K562 (cell line): ENCODE results near the gene NDUFAF4.

Experiments used
- ARID2 ChIP-seq: fragments of 450-650 bp; IDR thresholded peaks from 2 replicates; pipeline ENCODE4 v1.6.1; 2017; ENCODE audit warnings: antibody characterized with exemption, mild to moderate bottlenecking
- CBFB ChIP-seq: sonication (generic); formaldehyde crosslinking; IDR thresholded peaks from 2 replicates; pipeline ENCODE4 v1.4.0; 2020; ENCODE audit warnings: mild to moderate bottlenecking, missing genetic modification reagents
- HDAC1 ChIP-seq, 2 experiments: fragments of 450-650 bp; IDR thresholded peaks; 2 replicates each; pipeline ENCODE4 v1.6.1; 2016 to 2017; ENCODE audit warnings: inconsistent platforms in 1 of 2, mild to moderate bottlenecking in 1 of 2, moderate library complexity in 1 of 2
- IRF2 ChIP-seq: sonication (generic); formaldehyde crosslinking; IDR thresholded peaks from 2 replicates; pipeline ENCODE4 v1.8.1; 2022; ENCODE audit warnings: mild to moderate bottlenecking, missing genetic modification reagents
- MAFF ChIP-seq: IDR thresholded peaks from 2 replicates; pipeline ENCODE4 v1.6.1; 2012; ENCODE audit warnings: low read length, improper control_type of control experiment
- RFX1 ChIP-seq: fragments of 450-650 bp; IDR thresholded peaks from 2 replicates; pipeline ENCODE4 v1.6.1; 2016; ENCODE audit warnings: mild to moderate bottlenecking, moderate library complexity
- TOE1 ChIP-seq, 2 experiments: fragments of 450-650 bp in 1 of 2; sonication (generic) in 1 of 2; formaldehyde crosslinking in 1 of 2; IDR thresholded peaks; 2 replicates each; pipeline versions ENCODE4 v1.7.1 to v1.8.0; 2016 to 2022; ENCODE audit warnings: borderline replicate concordance in 2 of 2, mild to moderate bottlenecking in 2 of 2, antibody characterized with exemption in 1 of 2, inconsistent platforms in 1 of 2, low read depth in 1 of 2, missing genetic modification reagents in 1 of 2, moderate library complexity in 1 of 2
- ZNF41 ChIP-seq: fragments of 250-450 bp; sonication (Bioruptor Pico); conservative IDR thresholded peaks from 2 replicates; pipeline ENCODE4 v1.4.0; 2020; ENCODE audit warnings: mild to moderate bottlenecking
- TF ChIP-seq, protein P1 (sequence below): sonication (generic); formaldehyde crosslinking; IDR thresholded peaks from 2 replicates; pipeline ENCODE4 v1.8.1; 2023; ENCODE audit warnings: mild to moderate bottlenecking, missing genetic modification reagents
- TF ChIP-seq, protein P2 (sequence below), 2 experiments: fragments of 200-800 bp in 1 of 2; sonication (Bioruptor generic) in 1 of 2; sonication (generic) in 1 of 2; formaldehyde crosslinking in 1 of 2; IDR thresholded peaks in 1 of 2; conservative IDR thresholded peaks in 1 of 2; 2 replicates each; pipeline versions ENCODE4 v1.5.0 to v1.6.1; 2016 to 2020; ENCODE audit warnings: missing compliant biosample characterization in 1 of 2, missing genetic modification characterization in 1 of 2, missing genetic modification reagents in 1 of 2
- TF ChIP-seq, protein P3 (sequence below), 2 experiments: fragments of 450-650 bp; formaldehyde crosslinking in 1 of 2; IDR thresholded peaks; 2 replicates each; pipeline versions ENCODE4 v1.4.0 to v1.6.1; 2014 to 2020; ENCODE audit warnings: mild to moderate bottlenecking in 2 of 2, borderline replicate concordance in 1 of 2, low read depth in 1 of 2
- TF ChIP-seq, protein P4 (sequence below): conservative IDR thresholded peaks from 2 replicates; pipeline ENCODE4 v1.6.1; 2011; ENCODE audit warnings: low read depth, mild to moderate bottlenecking, low read length; ENCODE audit not compliant: control insufficient read depth
- TF ChIP-seq, protein P5 (sequence below): sonication (generic); formaldehyde crosslinking; IDR thresholded peaks from 2 replicates; pipeline ENCODE4 v1.9.0; 2022; ENCODE audit warnings: mild to moderate bottlenecking, missing genetic modification reagents

DNA sequence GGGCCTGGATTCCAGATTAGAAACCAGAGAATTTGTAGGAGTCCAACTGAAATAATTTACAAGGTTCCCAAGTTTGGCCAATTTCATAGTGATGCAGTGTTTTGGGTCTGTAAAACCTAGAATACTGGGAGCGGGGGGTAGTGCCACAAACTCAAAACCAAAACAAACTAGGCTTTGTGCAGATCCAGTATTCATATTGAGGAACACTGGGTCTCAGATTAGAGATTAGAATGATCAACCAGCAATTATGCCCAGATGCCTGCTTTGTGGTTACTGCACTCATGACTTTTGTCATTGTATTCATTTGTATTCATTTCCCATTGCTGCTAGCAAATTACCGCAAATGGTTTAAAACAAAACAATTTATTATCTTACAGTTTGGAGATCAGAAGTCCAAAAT is 3.2 kb upstream of the NDUFAF4 start:
- TF ChIP-seq RFX1: no peak
- TF ChIP-seq IRF2: no peak
- TF ChIP-seq HDAC1 (IDR thresholded peaks at IDR 0.05): no peak
- TF ChIP-seq, protein P1, sequence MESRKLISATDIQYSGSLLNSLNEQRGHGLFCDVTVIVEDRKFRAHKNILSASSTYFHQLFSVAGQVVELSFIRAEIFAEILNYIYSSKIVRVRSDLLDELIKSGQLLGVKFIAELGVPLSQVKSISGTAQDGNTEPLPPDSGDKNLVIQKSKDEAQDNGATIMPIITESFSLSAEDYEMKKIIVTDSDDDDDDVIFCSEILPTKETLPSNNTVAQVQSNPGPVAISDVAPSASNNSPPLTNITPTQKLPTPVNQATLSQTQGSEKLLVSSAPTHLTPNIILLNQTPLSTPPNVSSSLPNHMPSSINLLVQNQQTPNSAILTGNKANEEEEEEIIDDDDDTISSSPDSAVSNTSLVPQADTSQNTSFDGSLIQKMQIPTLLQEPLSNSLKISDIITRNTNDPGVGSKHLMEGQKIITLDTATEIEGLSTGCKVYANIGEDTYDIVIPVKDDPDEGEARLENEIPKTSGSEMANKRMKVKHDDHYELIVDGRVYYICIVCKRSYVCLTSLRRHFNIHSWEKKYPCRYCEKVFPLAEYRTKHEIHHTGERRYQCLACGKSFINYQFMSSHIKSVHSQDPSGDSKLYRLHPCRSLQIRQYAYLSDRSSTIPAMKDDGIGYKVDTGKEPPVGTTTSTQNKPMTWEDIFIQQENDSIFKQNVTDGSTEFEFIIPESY (CRISPR knock-in tag): no peak
- no peak for TF ChIP-seq ARID2
- TF ChIP-seq, protein P2, sequence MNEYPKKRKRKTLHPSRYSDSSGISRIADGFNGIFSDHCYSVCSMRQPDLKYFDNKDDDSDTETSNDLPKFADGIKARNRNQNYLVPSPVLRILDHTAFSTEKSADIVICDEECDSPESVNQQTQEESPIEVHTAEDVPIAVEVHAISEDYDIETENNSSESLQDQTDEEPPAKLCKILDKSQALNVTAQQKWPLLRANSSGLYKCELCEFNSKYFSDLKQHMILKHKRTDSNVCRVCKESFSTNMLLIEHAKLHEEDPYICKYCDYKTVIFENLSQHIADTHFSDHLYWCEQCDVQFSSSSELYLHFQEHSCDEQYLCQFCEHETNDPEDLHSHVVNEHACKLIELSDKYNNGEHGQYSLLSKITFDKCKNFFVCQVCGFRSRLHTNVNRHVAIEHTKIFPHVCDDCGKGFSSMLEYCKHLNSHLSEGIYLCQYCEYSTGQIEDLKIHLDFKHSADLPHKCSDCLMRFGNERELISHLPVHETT (CRISPR knock-in tag; conservative IDR thresholded peaks at IDR 0.05 in 1 of 2, IDR thresholded peaks at IDR 0.05 in 1 of 2): no peak
- no peak for TF ChIP-seq MAFF
- TF ChIP-seq TOE1 (IDR thresholded peaks at IDR 0.05; ENCODE audit: borderline replicate concordance): no peak
- TF ChIP-seq TOE1 (CRISPR knock-in tag; IDR thresholded peaks at IDR 0.05; ENCODE audit: borderline replicate concordance, low read depth): no peak
- no peak for TF ChIP-seq ZNF41 (CRISPR knock-in tag)
- TF ChIP-seq, protein P3, sequence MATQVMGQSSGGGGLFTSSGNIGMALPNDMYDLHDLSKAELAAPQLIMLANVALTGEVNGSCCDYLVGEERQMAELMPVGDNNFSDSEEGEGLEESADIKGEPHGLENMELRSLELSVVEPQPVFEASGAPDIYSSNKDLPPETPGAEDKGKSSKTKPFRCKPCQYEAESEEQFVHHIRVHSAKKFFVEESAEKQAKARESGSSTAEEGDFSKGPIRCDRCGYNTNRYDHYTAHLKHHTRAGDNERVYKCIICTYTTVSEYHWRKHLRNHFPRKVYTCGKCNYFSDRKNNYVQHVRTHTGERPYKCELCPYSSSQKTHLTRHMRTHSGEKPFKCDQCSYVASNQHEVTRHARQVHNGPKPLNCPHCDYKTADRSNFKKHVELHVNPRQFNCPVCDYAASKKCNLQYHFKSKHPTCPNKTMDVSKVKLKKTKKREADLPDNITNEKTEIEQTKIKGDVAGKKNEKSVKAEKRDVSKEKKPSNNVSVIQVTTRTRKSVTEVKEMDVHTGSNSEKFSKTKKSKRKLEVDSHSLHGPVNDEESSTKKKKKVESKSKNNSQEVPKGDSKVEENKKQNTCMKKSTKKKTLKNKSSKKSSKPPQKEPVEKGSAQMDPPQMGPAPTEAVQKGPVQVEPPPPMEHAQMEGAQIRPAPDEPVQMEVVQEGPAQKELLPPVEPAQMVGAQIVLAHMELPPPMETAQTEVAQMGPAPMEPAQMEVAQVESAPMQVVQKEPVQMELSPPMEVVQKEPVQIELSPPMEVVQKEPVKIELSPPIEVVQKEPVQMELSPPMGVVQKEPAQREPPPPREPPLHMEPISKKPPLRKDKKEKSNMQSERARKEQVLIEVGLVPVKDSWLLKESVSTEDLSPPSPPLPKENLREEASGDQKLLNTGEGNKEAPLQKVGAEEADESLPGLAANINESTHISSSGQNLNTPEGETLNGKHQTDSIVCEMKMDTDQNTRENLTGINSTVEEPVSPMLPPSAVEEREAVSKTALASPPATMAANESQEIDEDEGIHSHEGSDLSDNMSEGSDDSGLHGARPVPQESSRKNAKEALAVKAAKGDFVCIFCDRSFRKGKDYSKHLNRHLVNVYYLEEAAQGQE (IDR thresholded peaks at IDR 0.05; ENCODE audit: borderline replicate concordance): no peak
- TF ChIP-seq, protein P3 (CRISPR knock-in tag; IDR thresholded peaks at IDR 0.05; ENCODE audit: low read depth): no peak
- TF ChIP-seq, protein P4, sequence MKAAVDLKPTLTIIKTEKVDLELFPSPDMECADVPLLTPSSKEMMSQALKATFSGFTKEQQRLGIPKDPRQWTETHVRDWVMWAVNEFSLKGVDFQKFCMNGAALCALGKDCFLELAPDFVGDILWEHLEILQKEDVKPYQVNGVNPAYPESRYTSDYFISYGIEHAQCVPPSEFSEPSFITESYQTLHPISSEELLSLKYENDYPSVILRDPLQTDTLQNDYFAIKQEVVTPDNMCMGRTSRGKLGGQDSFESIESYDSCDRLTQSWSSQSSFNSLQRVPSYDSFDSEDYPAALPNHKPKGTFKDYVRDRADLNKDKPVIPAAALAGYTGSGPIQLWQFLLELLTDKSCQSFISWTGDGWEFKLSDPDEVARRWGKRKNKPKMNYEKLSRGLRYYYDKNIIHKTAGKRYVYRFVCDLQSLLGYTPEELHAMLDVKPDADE: no peak
- no peak for TF ChIP-seq CBFB (CRISPR knock-in tag)
- TF ChIP-seq, protein P5, sequence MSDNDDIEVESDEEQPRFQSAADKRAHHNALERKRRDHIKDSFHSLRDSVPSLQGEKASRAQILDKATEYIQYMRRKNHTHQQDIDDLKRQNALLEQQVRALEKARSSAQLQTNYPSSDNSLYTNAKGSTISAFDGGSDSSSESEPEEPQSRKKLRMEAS: no peak
